ENCODE measurements around the gene RPRD1B.
"Not testable (repeated sequence)": the region's sequence is repeated elsewhere in the genome, so short reads cannot be mapped to it uniquely, and the experiment has no call there.

The RPRD1B gene

GRCh38 chr20:38076548-38076947, 43.0 kb downstream of the RPRD1B start:
- no peak for DNase-seq

DNA sequence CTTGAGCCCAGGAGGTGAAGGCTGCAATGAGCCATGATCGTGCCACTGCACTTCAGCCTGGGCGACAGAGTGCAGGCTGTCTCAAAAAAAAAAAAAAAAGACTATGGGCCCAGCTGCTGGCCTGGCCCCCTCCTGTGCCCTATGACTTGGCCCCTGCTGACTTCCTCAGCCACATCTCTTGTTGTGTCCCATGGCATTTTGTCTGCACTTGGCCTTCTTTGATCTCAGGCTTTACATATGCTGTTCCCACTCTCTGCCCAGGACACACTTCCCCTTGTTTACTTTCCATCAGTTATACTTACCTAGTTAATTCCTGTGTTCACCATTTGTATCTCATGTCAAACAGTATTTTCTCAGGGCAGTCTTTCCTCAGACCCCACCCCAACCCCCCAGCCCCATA, 44.5 kb downstream of the RPRD1B start:
- no peak for DNase-seq

GRCh38 chr20:38079353-38079752, 45.8 kb downstream of the RPRD1B start:
- no peak for DNase-seq

- no peak for DNase-seq
Observed at GRCh38 chr20:38081575-38081974, 48.0 kb downstream of the RPRD1B start.

- DNase-seq = no peak
Observed at GRCh38 chr20:38082894-38083293, 49.3 kb downstream of the RPRD1B start.

DNA sequence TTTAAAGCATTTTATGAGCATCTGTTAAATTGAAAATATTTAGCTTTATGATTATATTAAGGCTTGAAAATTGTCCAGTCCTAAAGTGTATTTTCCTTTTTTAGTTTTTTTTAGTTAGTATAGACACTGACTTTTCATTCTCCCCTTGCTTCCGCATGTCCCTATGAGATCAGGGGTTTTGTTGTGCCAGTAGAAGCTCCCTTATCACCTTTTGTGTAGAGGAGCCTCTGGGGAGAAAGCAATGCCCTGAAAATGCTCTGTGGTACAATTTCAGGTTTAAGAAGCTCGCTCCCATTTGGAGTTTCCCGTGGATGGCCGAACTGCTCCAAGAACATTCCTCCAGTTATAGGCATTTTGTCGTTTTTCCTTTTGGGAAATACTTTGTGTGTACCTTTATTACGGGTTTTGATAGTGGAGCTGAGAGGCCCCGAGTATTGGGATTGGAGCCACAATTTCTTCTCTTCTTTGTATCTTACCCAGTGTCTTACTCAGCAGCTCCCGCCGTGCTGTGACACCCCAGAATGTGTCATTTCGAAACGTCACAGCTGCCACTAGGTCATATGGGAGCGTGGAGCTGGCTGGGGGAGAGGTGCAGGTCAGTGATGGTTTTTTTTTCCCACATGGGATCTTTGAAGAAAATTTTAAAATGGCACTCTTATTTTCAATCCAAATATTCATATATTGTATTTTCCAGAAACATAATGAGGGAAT, 49.9 kb downstream of the RPRD1B start:
- DNase-seq = no peak

GRCh38 chr20:38084425-38084951, 50.9 kb downstream of the RPRD1B start:
- no peak for DNase-seq

- no peak for DNase-seq
Observed at GRCh38 chr20:38085026-38085425, 51.5 kb downstream of the RPRD1B start.

DNA sequence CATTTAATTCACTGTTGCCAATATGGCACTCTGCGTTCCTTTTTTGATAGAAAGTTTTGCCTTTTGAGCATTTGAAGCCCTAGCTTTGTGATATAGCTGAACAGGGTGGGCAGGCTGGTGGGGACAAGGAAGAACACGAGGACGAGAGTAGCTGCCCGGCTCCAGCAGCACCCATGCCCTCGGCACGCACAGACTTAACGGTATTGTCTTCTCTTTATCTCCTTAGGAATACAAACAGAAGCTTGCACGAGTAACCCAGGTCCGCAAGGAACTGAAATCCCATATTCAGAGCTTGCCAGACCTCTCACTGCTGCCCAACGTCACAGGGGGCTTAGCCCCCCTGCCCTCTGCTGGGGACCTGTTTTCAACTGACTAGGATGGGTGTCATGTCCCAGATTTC, 56.0 kb downstream of the RPRD1B start:
- DNase-seq = no peak

GRCh38 chr20:38090061-38090460, 56.5 kb downstream of the RPRD1B start:
- no peak for DNase-seq

DNA sequence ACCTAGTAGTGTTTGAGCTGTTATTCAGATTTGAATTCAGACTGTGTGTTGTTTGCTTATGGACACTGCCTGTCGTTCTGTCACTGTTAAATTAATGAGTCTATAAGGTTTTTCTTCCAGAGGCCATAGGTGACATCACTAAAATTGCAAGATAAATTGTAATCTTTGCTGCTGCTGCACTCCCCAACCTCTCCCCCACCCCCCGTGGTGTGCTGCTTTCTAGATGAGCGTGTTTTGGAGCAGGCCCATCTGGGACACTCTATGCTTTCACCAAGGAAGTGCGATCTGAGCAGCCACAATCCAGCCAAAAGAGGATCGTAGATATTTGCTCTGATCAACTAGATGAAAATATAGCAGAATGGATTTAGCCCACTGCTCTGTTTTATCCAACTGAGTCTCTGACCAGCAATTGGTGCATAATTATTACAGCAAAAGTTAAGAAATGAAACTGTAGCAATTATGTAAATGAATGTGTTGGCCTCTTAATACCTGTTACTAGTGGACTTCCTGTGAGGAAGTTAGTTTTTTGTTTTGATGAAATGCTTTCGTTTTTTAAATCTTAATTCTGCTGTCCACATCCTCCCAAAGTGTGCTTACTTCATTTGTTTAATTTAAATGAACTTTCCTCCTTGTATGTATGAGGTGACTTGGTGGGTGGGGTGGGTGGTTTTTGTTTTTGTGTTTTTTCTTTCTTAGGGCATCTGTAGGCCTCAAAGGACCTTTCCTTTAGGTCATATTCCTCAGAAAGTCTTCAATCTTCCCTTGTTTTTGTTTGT, 58.1 kb downstream of the RPRD1B start:
- DNase-seq = no peak

DNA sequence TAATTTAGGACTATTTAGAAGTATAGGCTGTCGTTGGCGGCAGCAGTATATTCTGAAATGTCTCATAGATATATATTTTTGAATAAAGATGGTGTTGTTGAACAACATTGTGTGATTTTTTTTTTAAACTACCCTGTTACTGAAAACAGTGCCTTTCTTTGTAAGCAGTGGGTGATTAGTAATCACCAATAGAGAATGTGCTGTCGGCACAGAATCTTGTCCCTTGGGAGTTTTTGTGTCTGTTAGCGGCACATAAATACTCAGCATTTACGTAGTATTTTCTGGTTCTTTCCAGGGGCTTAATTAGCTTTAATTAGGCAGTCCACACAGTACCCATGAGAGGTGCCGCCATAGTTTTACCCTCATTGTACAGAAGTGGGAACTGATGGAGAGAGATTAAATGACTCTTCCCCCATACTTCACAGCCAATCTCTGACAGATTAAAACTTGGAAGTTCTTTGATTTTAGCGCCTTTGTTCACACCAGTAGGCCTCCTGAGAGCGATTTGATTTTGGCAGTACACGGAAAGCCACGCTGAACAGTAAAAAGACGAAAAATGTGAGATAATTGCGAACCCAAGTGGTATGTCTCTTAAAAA, 58.8 kb downstream of the RPRD1B start:
- no peak for DNase-seq

GRCh38 chr20:38092915-38093314, 59.4 kb downstream of the RPRD1B start:
- DNase-seq = no peak

- DNase-seq = no peak
Observed at GRCh38 chr20:38093641-38094077, 60.1 kb downstream of the RPRD1B start.

DNA sequence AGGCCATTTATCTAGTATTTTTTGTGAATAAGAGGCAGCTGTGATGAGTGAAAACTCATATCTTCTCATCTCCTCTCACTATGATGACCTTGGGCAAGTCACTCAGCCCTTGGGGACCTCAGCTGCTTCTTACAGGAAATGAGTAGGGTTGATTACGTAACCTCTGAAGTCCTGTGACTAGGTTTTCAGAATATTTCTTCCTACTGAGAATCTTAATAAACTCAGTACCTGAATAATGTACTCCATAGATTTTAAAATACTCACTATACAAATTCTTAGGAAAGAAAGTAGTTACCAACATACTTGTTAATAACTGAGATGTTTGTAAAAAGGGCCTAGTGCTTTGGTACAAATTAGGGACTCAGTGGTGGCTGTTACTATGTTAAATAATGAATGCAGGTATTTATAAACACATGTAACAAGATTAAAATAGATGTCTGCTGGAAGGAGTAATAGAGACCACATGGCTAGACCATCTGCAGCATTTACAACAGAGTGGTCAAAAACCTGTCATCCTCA, 60.9 kb downstream of the RPRD1B start:
- peak; percentile 31 for DNase-seq

- DNase-seq = no peak
Observed at GRCh38 chr20:38095017-38095686, 61.6 kb downstream of the RPRD1B start.

- DNase-seq = no peak
Observed at GRCh38 chr20:38098952-38099351, 65.4 kb downstream of the RPRD1B start.

DNA sequence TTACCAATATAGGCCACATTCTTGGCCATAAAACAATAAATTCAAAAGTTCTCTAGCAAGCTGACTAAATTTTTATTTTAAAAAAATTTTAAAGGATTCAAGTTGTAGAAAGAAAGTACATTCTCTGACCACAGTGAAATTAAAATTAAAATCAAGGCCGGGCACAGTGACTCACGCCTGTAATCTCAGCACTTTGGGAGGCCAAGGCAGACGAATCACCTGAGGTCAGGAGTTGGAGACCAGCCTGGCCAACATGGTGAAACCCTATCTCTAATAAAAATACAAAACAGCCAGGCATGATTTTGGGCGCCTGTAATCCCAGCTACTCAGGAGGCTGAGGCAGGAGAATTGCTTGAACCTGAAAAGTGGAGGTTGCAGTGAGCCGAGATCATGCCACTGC, 68.7 kb downstream of the RPRD1B start:
- not testable (repeated sequence) for DNase-seq

GRCh38 chr20:38104285-38104684, 70.7 kb downstream of the RPRD1B start:
- DNase-seq = no peak

- DNase-seq = no peak
Observed at GRCh38 chr20:38106461-38106860, 72.9 kb downstream of the RPRD1B start.

DNA sequence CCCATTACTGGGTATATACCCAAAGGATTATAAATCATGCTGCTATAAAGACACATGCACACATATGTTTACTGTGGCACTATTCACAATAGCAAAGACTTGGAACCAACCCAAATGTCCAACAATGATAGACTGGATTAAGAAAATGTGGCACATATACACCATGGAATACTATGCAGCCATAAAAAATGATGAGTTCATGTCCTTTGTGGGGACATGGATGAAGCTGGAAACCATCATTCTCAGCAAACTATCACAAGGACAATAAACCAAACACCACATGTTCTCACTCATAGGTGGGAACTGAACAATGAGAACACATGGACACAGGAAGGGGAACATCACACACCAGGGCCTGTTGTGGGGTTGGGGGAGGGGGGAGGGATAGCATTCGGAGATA, 73.8 kb downstream of the RPRD1B start:
- DNase-seq = not testable (repeated sequence)

DNA sequence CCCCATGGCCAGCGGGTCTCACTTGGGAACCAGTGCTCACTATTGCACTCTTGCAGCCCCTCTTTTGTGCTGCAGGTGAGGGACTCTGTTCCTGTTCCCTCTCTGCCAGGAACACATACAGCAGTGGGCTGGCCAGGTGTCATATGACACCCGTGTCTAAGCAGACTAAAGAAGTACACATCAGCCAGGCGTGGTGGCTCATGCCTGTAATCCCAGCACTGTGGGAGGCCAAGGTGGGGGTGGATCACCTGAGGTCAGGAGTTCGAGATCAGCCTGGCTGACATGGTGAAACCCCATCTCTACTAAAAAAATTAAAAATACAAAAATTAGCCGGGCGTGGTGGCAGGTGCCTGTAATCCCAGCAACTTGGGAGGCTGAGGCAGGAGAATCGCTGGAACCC, 74.4 kb downstream of the RPRD1B start:
- DNase-seq = peak; percentile 39

DNA sequence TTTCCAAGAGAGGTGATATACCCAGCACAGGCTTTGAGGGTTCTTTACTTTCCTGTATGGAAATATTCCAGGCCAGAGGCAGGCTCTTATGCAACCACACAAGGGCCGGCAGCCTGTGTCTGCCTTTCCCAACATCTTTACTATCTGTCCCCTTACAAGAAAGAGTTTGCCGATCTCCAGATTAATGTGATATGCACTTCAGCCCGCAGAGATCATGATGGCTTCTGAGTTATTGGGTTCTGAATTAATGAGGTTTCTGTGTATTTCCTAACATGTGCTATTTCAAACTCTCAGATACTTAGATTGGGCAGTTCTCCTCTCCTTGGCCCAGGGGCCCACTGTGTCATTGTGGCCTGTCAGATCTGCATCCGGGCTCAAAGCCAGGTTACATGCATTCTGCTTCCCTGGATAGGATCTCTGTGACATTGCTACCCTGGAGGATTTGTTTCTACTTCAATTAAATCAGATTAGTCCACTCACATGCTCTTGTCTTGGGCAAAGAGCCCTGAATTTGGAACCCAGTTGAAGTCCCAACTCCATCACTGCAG, 75.0 kb downstream of the RPRD1B start:
- no peak for DNase-seq

All from NCI-H2171 treated with DMSO at 0.1 percent for 48 hours (cell line).